Ishikawa (cell line): ENCODE results near the gene LPAR1.

Experiments
- CEBPB ChIP-seq: IDR thresholded peaks from 2 replicates; pipeline ENCODE4 v1.6.1; 2012
- CREB1 ChIP-seq: IDR thresholded peaks from 2 replicates; pipeline ENCODE4 v1.6.1; 2012; ENCODE audit warnings: low read depth
- EGR1 ChIP-seq: IDR thresholded peaks from 2 replicates; pipeline ENCODE4 v1.6.1; 2012
- EP300 ChIP-seq: IDR thresholded peaks from 2 replicates; pipeline ENCODE4 v1.6.1; 2012; ENCODE audit warnings: borderline replicate concordance
- FOXM1 ChIP-seq: IDR thresholded peaks from 2 replicates; pipeline ENCODE4 v1.6.1; 2012; ENCODE audit warnings: low read depth, borderline replicate concordance
- MAX ChIP-seq: IDR thresholded peaks from 2 replicates; pipeline ENCODE4 v1.6.1; 2012
- NFIC ChIP-seq: IDR thresholded peaks from 2 replicates; pipeline ENCODE4 v1.6.1; 2012
- RAD21 ChIP-seq: IDR thresholded peaks from 2 replicates; pipeline ENCODE4 v1.6.1; 2012; ENCODE audit warnings: low read depth
- REST ChIP-seq: IDR thresholded peaks from 2 replicates; pipeline ENCODE4 v1.6.1; 2012; ENCODE audit warnings: low read depth, mild to moderate bottlenecking
- TAF1 ChIP-seq: IDR thresholded peaks from 2 replicates; pipeline ENCODE4 v1.6.1; 2012; ENCODE audit warnings: low read depth, mild to moderate bottlenecking
- TCF12 ChIP-seq: IDR thresholded peaks from 2 replicates; pipeline ENCODE4 v1.6.1; 2012; ENCODE audit warnings: low read depth
- TEAD4 ChIP-seq: IDR thresholded peaks from 2 replicates; pipeline ENCODE4 v1.6.1; 2012
- YY1 ChIP-seq: IDR thresholded peaks from 2 replicates; pipeline ENCODE4 v1.6.1; 2012; ENCODE audit warnings: low read depth
- ZBTB7A ChIP-seq: IDR thresholded peaks from 2 replicates; pipeline ENCODE4 v1.6.1; 2012; ENCODE audit warnings: low read depth
- TF ChIP-seq, protein P1 (sequence below): IDR thresholded peaks from 2 replicates; pipeline ENCODE4 v1.6.1; 2012

LPAR1 gene

DNA sequence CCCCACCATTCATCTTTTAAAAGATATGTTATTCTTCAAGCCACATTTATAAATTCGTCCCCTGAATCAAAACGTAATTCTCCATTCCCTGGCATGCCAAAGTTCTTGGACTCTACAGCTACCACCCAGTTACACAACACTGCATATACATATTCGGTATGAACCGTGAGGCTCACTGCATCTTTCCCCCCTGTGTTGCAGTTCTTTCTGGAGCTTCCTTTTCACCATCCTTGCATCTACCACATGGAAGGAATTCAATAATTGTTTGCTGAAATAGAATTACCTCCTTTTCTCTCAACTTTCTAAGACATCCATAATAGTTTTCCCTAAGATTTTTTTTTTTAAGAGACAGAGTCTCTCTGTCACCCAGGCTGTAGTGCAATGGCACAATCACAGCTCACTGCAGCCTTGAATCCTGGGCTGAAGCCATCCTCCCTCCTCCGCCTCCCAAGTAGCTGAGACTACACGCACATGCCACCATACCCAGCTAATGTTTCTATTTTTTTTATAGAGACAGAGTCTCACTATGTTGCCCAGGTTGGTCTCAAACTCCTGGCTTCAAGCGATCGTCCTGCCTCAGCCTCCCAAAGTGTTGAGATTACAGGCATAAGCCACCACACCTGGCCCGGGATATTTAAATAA, 3.3 kb downstream of the LPAR1 start:
- TF ChIP-seq, protein P1, sequence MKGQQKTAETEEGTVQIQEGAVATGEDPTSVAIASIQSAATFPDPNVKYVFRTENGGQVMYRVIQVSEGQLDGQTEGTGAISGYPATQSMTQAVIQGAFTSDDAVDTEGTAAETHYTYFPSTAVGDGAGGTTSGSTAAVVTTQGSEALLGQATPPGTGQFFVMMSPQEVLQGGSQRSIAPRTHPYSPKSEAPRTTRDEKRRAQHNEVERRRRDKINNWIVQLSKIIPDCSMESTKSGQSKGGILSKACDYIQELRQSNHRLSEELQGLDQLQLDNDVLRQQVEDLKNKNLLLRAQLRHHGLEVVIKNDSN: no peak
- TF ChIP-seq TCF12 (no peak), TAF1 (no peak), EGR1 (no peak), CREB1 (no peak), TEAD4 (no peak), FOXM1 (no peak), ZBTB7A (no peak), YY1 (no peak), RAD21 (no peak), NFIC (no peak), EP300 (no peak), CEBPB (no peak), REST (no peak), MAX (no peak)

DNA sequence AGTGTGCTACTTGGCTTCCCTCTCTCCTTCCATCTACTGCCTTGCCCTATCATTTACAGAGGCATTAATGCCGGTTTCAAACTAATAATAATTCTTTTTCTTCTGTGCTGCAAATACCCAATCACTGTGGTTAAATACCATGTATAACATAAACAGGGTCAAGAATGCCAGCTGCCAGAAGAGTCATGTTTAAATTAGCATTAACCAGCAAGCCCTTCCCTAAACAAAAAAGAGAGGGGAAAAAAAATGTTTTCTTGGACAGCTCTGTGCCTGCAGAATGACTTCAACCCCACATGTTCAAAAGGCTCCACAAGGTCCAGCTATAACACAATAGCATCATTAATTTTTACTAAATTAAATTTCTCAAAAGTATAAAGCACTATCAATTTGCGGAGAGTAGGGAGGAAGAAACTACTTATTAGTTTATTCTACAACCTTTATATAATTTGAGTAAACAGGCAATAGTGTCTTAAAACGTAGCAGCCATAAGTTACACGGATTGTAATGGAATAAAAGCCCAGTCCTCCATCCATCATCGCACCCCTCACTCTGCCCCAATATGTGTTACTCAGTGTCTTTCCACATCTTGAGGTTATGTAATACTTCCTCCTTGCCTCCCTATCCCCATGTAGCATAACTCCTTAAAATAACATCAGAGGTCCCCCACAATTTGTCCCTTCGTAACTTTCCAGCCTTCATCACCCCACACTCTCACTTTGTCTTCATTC, 3.9 kb downstream of the LPAR1 start:
- TF ChIP-seq FOXM1 (no peak), TEAD4 (no peak), ZBTB7A (no peak), TCF12 (no peak), MAX (no peak), NFIC (no peak), TAF1 (no peak), CREB1 (no peak), EP300 (no peak), YY1 (no peak), EGR1 (no peak), CEBPB (no peak)
- TF ChIP-seq, protein P1: no peak

- TF ChIP-seq RAD21 (no peak), MAX (no peak)
- TF ChIP-seq, protein P1: no peak
These were observed 7.8 kb downstream of the LPAR1 start for GRCh38 chr9:111030492-111030891.

- TF ChIP-seq TAF1 (no peak), MAX (no peak), FOXM1 (no peak), TCF12 (no peak), NFIC (no peak), REST (no peak), CEBPB (no peak), YY1 (no peak), EGR1 (no peak), EP300 (no peak)
- TF ChIP-seq, protein P1: no peak
These were observed 9.0 kb downstream of the LPAR1 start for GRCh38 chr9:111029260-111029659.
